A673 (cell line): ENCODE results near the gene CYBRD1. TPM values are rescaled to one million over a fixed set of nuclear protein-coding genes. Genes with fewer than 3 reads are reported as not detected.

ENCODE experiments used
- BruUV-seq: library from RNA; stranded (reverse); fragments of 400-500 nt; replicated peaks from 2 replicates; lab custom pipeline; 2021; lab: Mats Ljungman, UMichigan
- CTCF ChIA-PET: fragments of 300-600 bp; sonication (Branson Sonifier 250); formaldehyde crosslinking; loops from one replicate; lab custom pipeline; 2022; ENCODE audit warnings: antibody characterized with exemption; lab: Charles Lee
- POLR2A ChIA-PET: fragments of 300-600 bp; sonication (Branson Sonifier 250); formaldehyde crosslinking; loops from one replicate; lab custom pipeline; 2022; ENCODE audit warnings: antibody characterized with exemption; ENCODE audit not compliant: low non-redundant PET; lab: Charles Lee
- DNase-seq: peaks from one replicate; pipeline ENCODE4 v3.0.0-alpha.2; 2015; ENCODE audit warnings: low spot score
- H3K27ac ChIP-seq: fragments of 200-600 bp; sonication (generic); 2 replicates; pipeline ENCODE4 v1.5.1; 2016; ENCODE audit warnings: mixed run types, low read depth, mild to moderate bottlenecking, mixed read lengths, antibody characterized with exemption, low read length; ENCODE audit not compliant: poor library complexity, severe bottlenecking
- H3K27me3 ChIP-seq: fragments of 200-600 bp; sonication (generic); replicated peaks from 2 replicates; pipeline ENCODE4 v1.6.1; 2017; ENCODE audit warnings: mixed run types, low read depth, mild to moderate bottlenecking, mixed read lengths, antibody characterized with exemption, low read length; ENCODE audit not compliant: insufficient read depth, poor library complexity
- H3K36me3 ChIP-seq: fragments of 200-600 bp; sonication (generic); 2 replicates; pipeline ENCODE4 v1.6.1; 2016; ENCODE audit warnings: mixed run types, mild to moderate bottlenecking, mixed read lengths, antibody characterized with exemption, low read length; ENCODE audit not compliant: insufficient read depth, poor library complexity, severe bottlenecking
- H3K4me1 ChIP-seq: fragments of 200-600 bp; sonication (generic); 2 replicates; pipeline ENCODE4 v1.6.1; 2017; ENCODE audit warnings: mixed run types, mild to moderate bottlenecking, mixed read lengths, antibody characterized with exemption, low read length; ENCODE audit not compliant: insufficient read depth, poor library complexity, severe bottlenecking
- H3K4me3 ChIP-seq: fragments of 200-600 bp; sonication (generic); 2 replicates; pipeline ENCODE4 v1.5.1; 2016; ENCODE audit warnings: low read depth, mixed run types, mild to moderate bottlenecking, mixed read lengths, low read length; ENCODE audit not compliant: poor library complexity, severe bottlenecking
- H3K9me3 ChIP-seq: fragments of 200-600 bp; sonication (generic); 2 replicates; pipeline ENCODE4 v1.6.1; 2016; ENCODE audit warnings: mixed run types, low read depth, mild to moderate bottlenecking, mixed read lengths, antibody characterized with exemption, low read length; ENCODE audit not compliant: poor library complexity, severe bottlenecking
- CTCF ChIP-seq: fragments of 300-800, 200-600 bp; sonication (generic); conservative IDR thresholded peaks from 2 replicates; pipeline ENCODE4 v1.5.1; 2017; ENCODE audit warnings: low read depth, mild to moderate bottlenecking, antibody characterized with exemption, low read length, moderate library complexity, mixed read lengths
- EZH2 ChIP-seq: fragments of 200-600 bp; sonication (generic); IDR thresholded peaks from 2 replicates; pipeline ENCODE4 v1.6.1; 2017; ENCODE audit warnings: borderline replicate concordance, low read depth, mild to moderate bottlenecking, mixed read lengths, antibody characterized with exemption, low read length; ENCODE audit not compliant: poor library complexity, severe bottlenecking
- intact Hi-C: fragments of 100-400 bp; cut with micrococcal nuclease; formaldehyde crosslinking; loops from one replicate; pipeline ENCODE4 v1.10.0; 2022; ENCODE audit not compliant: unreplicated experiment
- total RNA-seq: library from RNA; stranded (reverse); gene quantifications from 2 replicates; pipeline ENCODE4 v1.2.3, GENCODE V29; 2021

The CYBRD1 gene
- total RNA-seq, 1 experiment from 2014 or later: 7.3 TPM

GRCh38 chr2:171590116-171590515, 67.8 kb downstream of the CYBRD1 start:
- ChIA-PET CTCF (no interaction called here), POLR2A (no interaction called here)
- peaks cover 14% of the 10 kb centered on the region for H3K4me1 ChIP-seq
- H3K9me3 ChIP-seq: no peaks in the 10 kb centered on the region
- no peak overlapping the region for H3K4me3 ChIP-seq
- no peak overlapping the region for H3K27ac ChIP-seq
- intact Hi-C loops: no loop called here
- H3K36me3 ChIP-seq: no peaks in the 10 kb centered on the region
- no peak for DNase-seq
- H3K27me3 ChIP-seq: no peaks in the 10 kb centered on the region
- TF ChIP-seq EZH2 (no peak), CTCF (no peak)
- BruUV-seq: no TSS peak

GRCh38 chr2:171592036-171592555, 69.8 kb downstream of the CYBRD1 start:
- peaks cover 19% of the 10 kb centered on the region for H3K4me1 ChIP-seq
- CTCF ChIA-PET: interaction anchor here (0.9 kb wide), 1 partner anchor 158 kb away, joined by 3 read pairs; the partner anchor contains the start of genes DCAF17 and METTL8
- no peaks in the 10 kb centered on the region for H3K36me3 ChIP-seq
- POLR2A ChIA-PET: no interaction called here
- H3K27ac ChIP-seq: no peak overlapping the region
- intact Hi-C loops: no loop called here
- BruUV-seq: no TSS peak
- H3K27me3 ChIP-seq: no peaks in the 10 kb centered on the region
- H3K4me3 ChIP-seq: peak overlapping the region; percentile 30
- peak; percentile 73 for DNase-seq
- H3K9me3 ChIP-seq: no peaks in the 10 kb centered on the region
- no peak for TF ChIP-seq CTCF
- TF ChIP-seq EZH2: no peak

- DNase-seq: no peak
- POLR2A ChIA-PET: no interaction called here
- Histone ChIP-seq H3K4me3 (no peak overlapping the region), H3K27me3 (no peaks in the 10 kb centered on the region), H3K36me3 (no peaks in the 10 kb centered on the region), H3K27ac (no peak overlapping the region), H3K9me3 (no peaks in the 10 kb centered on the region), H3K4me1 (peaks cover 19% of the 10 kb centered on the region)
- intact Hi-C loops: loop anchor here (5.0 kb wide), 2 partner anchors 107 to 532 kb away; no protein-coding TSS in a partner anchor
- TF ChIP-seq EZH2: no peak
- TF ChIP-seq CTCF: no peak
- no TSS peak for BruUV-seq
- CTCF ChIA-PET: no interaction called here
These were observed 73.2 kb downstream of the CYBRD1 start for GRCh38 chr2:171595456-171595855.
